Mucosa of stomach (tissue), 1 donor: ENCODE data around the gene OR13H1.
"Not testable (repeated sequence)": the region's sequence is repeated elsewhere in the genome, so short reads cannot be mapped to it uniquely, and the experiment has no call there.

ENCODE experiments used
- H3K27me3 ChIP-seq: one replicate; pipeline ENCODE4 v1.7.0; 2013; ENCODE audit warnings: mild to moderate bottlenecking, low read length; ENCODE audit not compliant: control insufficient read depth, insufficient read depth
- H3K36me3 ChIP-seq: one replicate; pipeline ENCODE4 v1.7.0; 2013; ENCODE audit warnings: low read length; ENCODE audit not compliant: control insufficient read depth, insufficient read depth
- H3K4me1 ChIP-seq: one replicate; pipeline ENCODE4 v1.7.0; 2013; ENCODE audit warnings: mild to moderate bottlenecking, low read length; ENCODE audit not compliant: control insufficient read depth, insufficient read depth
- H3K4me3 ChIP-seq: one replicate; pipeline ENCODE4 v1.7.0; 2013; ENCODE audit warnings: low read length
- H3K9ac ChIP-seq: one replicate; pipeline ENCODE4 v1.7.0; 2013; ENCODE audit warnings: mild to moderate bottlenecking, low read length, moderate library complexity
- H3K9me3 ChIP-seq: one replicate; pipeline ENCODE4 v1.7.0; 2013; ENCODE audit warnings: mild to moderate bottlenecking, low read length, moderate library complexity; ENCODE audit not compliant: control insufficient read depth
- donor health status: Pancreatic carcinoma.

OR13H1 gene, protein sequence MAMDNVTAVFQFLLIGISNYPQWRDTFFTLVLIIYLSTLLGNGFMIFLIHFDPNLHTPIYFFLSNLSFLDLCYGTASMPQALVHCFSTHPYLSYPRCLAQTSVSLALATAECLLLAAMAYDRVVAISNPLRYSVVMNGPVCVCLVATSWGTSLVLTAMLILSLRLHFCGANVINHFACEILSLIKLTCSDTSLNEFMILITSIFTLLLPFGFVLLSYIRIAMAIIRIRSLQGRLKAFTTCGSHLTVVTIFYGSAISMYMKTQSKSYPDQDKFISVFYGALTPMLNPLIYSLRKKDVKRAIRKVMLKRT

DNA sequence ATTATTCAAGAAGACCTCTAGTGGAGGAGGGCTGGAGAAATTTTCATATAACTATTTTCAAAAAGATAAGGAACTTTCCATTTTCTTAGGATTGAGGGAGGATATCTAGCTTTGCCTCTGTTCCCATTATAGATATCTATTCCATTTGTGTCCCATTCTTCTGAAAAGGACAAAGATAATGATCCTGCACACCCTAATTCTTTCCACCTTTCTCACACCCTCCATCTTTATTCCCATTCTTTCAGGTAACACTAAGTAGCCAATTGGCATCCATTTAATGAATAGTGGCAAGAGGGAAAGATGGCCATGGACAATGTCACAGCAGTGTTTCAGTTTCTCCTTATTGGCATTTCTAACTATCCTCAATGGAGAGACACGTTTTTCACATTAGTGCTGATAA lies at the start of gene OR13H1:
Gene OR13H1 (plus strand): TSS at position 301 of the 400 bp plus-strand sequence. CDS start 0 bp downstream, at position 301.
- Histone ChIP-seq H3K27me3 (no peaks in the 10 kb centered on the region), H3K36me3 (no peaks in the 10 kb centered on the region), H3K4me3 (no peak within 1 kb of the TSS), H3K4me1 (no peaks in the 10 kb centered on the region), H3K9me3 (no peaks in the 10 kb centered on the region), H3K9ac (no peak within 1 kb of the TSS)

DNA sequence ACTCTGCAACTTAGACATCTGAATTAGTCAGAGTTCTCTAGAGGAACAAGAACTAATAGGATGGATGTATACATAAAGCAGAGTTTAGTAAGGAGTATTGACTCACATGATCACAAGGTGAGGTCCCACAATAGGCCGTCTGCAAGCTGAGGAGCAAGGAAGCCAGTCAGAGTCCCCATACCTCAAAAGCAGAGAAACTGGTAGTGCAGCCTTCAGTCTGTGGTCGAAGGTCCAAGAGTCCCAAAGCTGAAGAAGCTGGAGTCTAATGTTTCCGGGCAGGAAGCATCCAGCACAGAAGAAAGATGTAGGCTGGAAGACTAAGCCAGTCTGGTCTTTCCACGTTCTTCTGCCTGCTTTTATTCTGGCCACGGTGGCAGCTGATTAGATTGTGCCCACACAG lies 42.3 kb upstream of the OR13H1 start:
- H3K9me3 ChIP-seq, H3K36me3 ChIP-seq, H3K9ac ChIP-seq, H3K4me3 ChIP-seq, H3K27me3 ChIP-seq, H3K4me1 ChIP-seq: not testable (repeated sequence)

DNA sequence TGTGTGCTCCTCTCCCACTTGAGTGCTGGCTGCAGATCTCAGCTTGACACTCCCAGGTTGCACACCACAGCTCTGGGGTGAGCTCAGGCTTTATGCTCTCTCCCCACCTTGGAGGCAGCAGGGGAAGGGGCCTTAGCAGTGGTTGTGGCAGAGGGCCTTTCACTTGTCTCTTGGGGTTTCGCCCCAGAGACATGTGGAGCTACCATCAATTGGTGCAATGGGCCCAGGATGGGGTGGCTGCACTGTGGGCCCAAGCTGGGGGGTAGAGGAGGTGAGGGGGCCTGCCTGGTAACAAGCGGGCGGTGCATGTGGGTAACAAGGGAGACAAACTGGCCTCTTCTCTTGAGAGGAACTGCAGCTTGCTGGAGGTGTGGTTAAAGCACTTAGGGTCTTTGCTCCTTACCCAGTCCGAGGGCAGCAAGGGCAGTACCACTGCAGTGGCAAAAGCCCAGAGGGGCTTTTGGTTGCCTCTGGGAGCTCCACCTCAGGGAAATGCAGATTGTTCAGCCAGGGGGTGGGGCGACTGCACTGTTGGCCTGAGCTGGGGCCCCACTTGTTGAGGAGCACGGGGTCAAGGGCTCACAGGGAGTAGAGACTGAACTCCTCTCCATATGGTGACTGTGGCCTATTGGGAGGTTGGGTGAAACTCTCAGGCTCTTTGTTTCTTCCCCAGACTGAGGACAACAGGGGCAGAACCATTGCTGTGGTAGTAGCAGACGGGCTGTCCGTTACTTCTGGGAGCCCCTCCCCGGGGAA lies 30.5 kb upstream of the OR13H1 start:
- Histone ChIP-seq H3K9ac (no peak overlapping the region), H3K4me3 (no peak overlapping the region), H3K27me3 (no peaks in the 10 kb centered on the region), H3K9me3 (no peaks in the 10 kb centered on the region), H3K36me3 (no peaks in the 10 kb centered on the region), H3K4me1 (no peaks in the 10 kb centered on the region)

DNA sequence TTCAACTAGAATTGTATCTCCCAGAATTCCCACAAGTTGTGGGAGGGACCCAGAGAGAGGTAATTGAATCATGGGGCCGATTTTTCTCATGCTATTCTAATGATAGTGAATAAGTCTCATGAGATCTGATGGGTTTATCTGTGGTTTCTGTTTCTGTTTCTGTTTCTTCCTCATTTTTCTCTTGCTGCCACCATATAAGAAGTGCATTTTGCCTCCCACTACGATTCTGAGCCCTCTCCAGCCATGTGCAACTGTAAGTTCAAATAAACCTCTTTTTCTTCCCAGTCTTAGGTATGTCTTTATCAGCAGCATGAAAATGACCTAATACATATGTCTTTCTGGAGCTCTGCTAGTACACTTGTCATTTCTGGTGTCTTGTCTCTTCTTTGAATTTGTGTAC lies 22.1 kb upstream of the OR13H1 start:
- no peak overlapping the region for H3K4me3 ChIP-seq
- no peaks in the 10 kb centered on the region for H3K9me3 ChIP-seq
- H3K27me3 ChIP-seq: no peaks in the 10 kb centered on the region
- H3K36me3 ChIP-seq: no peaks in the 10 kb centered on the region
- H3K4me1 ChIP-seq: no peaks in the 10 kb centered on the region
- no peak overlapping the region for H3K9ac ChIP-seq

DNA sequence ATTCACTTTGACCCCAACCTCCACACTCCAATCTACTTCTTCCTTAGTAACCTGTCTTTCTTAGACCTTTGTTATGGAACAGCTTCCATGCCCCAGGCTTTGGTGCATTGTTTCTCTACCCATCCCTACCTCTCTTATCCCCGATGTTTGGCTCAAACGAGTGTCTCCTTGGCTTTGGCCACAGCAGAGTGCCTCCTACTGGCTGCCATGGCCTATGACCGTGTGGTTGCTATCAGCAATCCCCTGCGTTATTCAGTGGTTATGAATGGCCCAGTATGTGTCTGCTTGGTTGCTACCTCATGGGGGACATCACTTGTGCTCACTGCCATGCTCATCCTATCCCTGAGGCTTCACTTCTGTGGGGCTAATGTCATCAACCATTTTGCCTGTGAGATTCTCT lies 344 bp downstream of the OR13H1 start:
- Histone ChIP-seq H3K27me3 (no peaks in the 10 kb centered on the region), H3K9ac (no peak overlapping the region)

DNA sequence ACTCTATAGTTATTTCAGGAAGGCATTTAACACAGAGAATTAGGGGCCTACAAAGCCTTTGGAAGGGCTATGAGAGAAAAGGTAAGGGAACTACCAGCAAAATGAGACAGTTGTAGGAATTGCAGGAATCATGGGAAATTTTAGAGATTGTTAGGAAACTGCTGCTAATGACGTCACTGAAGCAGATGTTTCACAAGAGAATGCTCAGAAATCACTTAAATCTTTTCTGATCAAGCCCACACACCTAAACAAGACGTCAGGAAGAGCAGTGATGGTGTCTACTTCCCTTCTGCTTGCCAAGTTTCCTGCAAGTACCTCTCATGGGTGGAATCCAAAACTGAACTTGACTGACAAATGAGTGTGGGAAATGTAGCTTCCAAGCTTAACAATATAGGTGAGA lies 5.1 kb downstream of the OR13H1 start:
- H3K9me3 ChIP-seq: no peaks in the 10 kb centered on the region
- H3K4me1 ChIP-seq: no peaks in the 10 kb centered on the region
- H3K9ac ChIP-seq: no peak overlapping the region
- no peak overlapping the region for H3K4me3 ChIP-seq
- no peaks in the 10 kb centered on the region for H3K36me3 ChIP-seq
- H3K27me3 ChIP-seq: no peaks in the 10 kb centered on the region

More for the DNA sequence above, 344 bp downstream of the OR13H1 start:
- Histone ChIP-seq H3K36me3 (no peaks in the 10 kb centered on the region), H3K9me3 (no peaks in the 10 kb centered on the region), H3K4me1 (no peaks in the 10 kb centered on the region), H3K4me3 (no peak overlapping the region)

DNA sequence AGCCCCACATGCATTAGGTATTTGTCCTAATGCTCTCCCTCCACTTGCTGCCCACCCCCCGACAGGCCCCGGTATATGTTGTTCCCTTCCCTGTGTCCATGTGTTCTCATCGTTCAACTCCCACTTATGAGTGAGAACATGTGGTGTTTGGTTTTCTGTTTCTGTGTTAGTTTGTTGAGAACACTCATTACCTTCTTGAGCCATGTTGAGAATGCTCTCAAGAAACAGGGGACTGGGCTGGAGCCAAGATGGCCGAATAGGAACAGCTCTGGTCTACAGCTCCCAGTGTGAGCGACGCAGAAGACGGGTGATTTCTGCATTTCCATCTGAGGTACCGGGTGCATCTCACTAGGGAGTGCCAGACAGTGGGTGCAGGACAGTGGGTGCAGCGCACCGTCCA lies 8.6 kb downstream of the OR13H1 start:
- not testable (repeated sequence) for H3K9me3 ChIP-seq, H3K27me3 ChIP-seq, H3K9ac ChIP-seq, H3K4me3 ChIP-seq, H3K36me3 ChIP-seq, H3K4me1 ChIP-seq

DNA sequence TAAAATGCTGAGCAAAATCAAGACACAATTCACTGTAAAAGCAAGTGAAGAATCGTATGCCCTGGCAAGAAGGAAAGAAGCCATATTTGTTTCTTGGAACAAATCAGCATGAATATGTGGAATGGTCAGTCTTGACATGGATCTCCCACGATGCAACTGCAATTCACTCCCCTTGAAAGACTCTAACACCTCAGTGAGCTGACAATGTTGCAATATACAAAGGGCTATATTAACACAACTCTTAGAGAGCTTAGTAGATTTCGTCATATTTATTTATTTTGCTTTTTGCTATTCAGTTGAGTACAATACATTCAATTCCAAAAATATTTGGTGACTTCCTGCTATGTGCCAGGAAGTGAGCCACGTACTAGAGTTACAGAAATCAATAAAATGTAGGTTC lies 14.7 kb downstream of the OR13H1 start:
- no peak overlapping the region for H3K9ac ChIP-seq
- no peak overlapping the region for H3K4me3 ChIP-seq
- no peaks in the 10 kb centered on the region for H3K4me1 ChIP-seq
- no peaks in the 10 kb centered on the region for H3K27me3 ChIP-seq
- no peaks in the 10 kb centered on the region for H3K9me3 ChIP-seq
- no peaks in the 10 kb centered on the region for H3K36me3 ChIP-seq

DNA sequence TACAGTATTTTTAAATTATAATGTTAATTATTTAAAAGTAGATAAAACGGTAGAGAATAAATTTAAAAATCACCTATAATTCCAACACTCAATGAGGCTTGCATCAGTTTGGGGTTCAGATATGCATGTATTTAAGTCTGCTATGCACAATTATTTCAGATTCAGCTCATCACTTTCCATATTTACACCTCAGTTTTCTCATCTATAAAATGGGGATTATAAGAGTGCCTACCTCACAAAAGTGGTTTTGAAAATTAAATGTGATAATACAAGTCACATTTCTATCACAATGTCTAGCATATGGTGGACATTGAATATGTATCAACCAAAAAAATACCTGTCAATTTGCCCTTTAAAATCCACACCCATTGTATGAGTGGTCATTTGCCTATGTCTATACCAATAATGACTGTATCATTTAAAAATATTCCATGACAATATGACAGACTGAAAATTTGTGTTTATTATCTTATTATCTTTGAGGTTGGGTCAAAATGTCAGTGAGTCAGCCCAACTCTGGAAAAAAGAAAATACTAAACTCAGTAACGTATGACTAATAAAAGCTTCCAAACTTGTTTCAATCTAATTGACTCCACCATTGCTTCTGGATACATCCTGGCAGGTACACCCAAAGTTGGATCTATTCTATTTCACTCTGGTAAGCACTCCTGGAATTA lies 20.8 kb downstream of the OR13H1 start:
- H3K9ac ChIP-seq: no peak overlapping the region
- H3K36me3 ChIP-seq: no peaks in the 10 kb centered on the region
- H3K9me3 ChIP-seq: no peaks in the 10 kb centered on the region
- no peak overlapping the region for H3K4me3 ChIP-seq
- no peaks in the 10 kb centered on the region for H3K27me3 ChIP-seq
- no peaks in the 10 kb centered on the region for H3K4me1 ChIP-seq

DNA sequence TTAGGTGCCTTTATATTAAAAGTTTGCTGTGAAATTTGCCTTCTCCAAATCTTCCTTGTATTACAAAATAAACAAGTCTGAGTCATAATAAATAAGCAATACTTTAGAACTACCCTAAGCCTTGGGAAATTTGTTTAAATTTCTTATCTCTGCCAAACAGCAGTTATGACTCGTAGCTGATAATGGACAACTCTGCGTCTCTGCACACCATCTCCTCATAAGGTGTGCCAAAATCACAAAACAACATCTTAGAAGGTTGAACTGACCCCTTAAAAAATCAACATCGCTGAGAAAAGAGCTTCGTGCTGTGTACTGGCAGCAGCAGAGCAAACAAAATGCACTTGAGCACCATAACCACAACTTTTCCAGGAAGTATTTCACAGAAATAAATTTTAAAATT lies 22.0 kb downstream of the OR13H1 start:
- H3K27me3 ChIP-seq: no peaks in the 10 kb centered on the region
- H3K4me3 ChIP-seq: no peak overlapping the region
- H3K9me3 ChIP-seq: no peaks in the 10 kb centered on the region
- H3K36me3 ChIP-seq: no peaks in the 10 kb centered on the region
- no peak overlapping the region for H3K9ac ChIP-seq
- no peaks in the 10 kb centered on the region for H3K4me1 ChIP-seq

DNA sequence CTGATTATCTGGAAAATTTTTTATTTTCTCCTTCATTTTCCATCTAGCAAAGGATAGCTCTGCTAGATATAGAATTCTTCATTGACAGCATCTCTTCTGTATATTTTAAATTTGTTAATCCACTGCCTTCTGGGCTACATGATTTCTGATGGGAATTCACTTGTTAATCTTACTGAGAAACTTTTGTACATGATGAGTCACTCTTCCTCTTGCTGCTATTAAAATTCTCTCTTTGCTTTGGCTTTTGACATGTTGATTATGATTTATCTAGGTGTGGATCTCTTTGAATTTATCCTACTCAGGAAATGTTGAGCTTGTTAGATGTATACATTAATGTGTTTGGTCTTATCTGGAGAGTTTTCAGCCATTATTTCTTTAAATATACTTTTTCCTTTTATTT lies 27.5 kb downstream of the OR13H1 start:
- no peaks in the 10 kb centered on the region for H3K27me3 ChIP-seq

DNA sequence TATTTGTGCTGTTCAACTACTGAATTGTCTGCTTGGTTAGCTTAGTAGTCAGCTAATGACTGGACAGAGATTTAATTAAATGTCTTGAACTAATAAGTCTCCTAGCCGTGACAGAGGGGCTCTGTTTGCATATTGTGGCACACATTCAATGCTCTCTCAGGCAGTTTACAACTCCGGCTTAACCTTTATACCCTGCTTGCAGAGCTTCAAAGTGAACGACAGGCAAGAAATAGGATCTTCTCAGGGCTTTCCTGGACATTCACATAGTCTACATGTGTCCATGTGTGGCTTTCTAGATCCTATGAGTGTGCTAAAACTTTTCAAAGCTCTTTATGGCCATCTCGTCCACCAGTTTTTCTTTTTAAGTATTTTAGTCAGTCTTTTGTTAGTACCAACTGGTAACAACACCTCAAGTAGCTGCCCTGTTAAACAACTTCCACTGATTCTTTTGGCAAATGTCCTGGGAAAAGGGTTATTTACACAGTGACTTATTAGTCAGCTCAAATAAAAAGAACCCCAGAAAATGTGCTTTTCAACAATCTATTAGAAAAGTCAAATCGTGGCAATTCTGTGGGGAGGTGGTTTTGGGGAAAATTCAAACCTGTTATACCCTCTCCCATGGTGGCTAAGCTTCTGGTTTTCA lies 28.6 kb downstream of the OR13H1 start:
- no peaks in the 10 kb centered on the region for H3K4me1 ChIP-seq
- H3K36me3 ChIP-seq: no peaks in the 10 kb centered on the region
- H3K9ac ChIP-seq: no peak overlapping the region
- no peaks in the 10 kb centered on the region for H3K9me3 ChIP-seq
- H3K27me3 ChIP-seq: no peaks in the 10 kb centered on the region
- no peak overlapping the region for H3K4me3 ChIP-seq

More for the DNA sequence above, 27.5 kb downstream of the OR13H1 start:
- H3K9ac ChIP-seq: no peak overlapping the region
- no peak overlapping the region for H3K4me3 ChIP-seq
- H3K36me3 ChIP-seq: no peaks in the 10 kb centered on the region
- no peaks in the 10 kb centered on the region for H3K9me3 ChIP-seq
- H3K4me1 ChIP-seq: no peaks in the 10 kb centered on the region
